Nephron progenitor cell (in vitro differentiated cells): Measurements from ENCODE around the gene FGGY.
"Not testable (repeated sequence)": the region's sequence is repeated elsewhere in the genome, so short reads cannot be mapped to it uniquely, and the experiment has no call there.

ENCODE experiments used
- DNase-seq: peaks from one replicate; pipeline ENCODE4 v3.0.0; 2021
- H3K27ac Mint-ChIP-seq: 2 replicates; pipeline ENCODE4 v1.8.0; 2021; ENCODE audit warnings: mild to moderate bottlenecking, moderate library complexity, mixed read lengths
- H3K27me3 Mint-ChIP-seq: 2 replicates; pipeline ENCODE4 v1.8.0; 2021; ENCODE audit warnings: mild to moderate bottlenecking, low read depth, mixed read lengths; ENCODE audit not compliant: poor library complexity
- H3K36me3 Mint-ChIP-seq: 2 replicates; pipeline ENCODE4 v1.8.0; 2021; ENCODE audit warnings: low read depth, mixed read lengths
- H3K4me1 Mint-ChIP-seq: 2 replicates; pipeline ENCODE4 v1.8.0; 2021; ENCODE audit warnings: mixed read lengths
- H3K4me3 Mint-ChIP-seq: 2 replicates; pipeline ENCODE4 v1.8.0; 2021; ENCODE audit warnings: mild to moderate bottlenecking, moderate library complexity, mixed read lengths
- H3K9me3 Mint-ChIP-seq: 2 replicates; pipeline ENCODE4 v1.8.0; 2021; ENCODE audit warnings: mild to moderate bottlenecking, moderate library complexity, mixed read lengths
- CTCF ChIP-seq: fragments of 200-600 bp; sonication (generic); IDR thresholded peaks from 2 replicates; pipeline ENCODE4 v1.5.0; 2021; ENCODE audit warnings: antibody characterized with exemption

The FGGY gene

DNA sequence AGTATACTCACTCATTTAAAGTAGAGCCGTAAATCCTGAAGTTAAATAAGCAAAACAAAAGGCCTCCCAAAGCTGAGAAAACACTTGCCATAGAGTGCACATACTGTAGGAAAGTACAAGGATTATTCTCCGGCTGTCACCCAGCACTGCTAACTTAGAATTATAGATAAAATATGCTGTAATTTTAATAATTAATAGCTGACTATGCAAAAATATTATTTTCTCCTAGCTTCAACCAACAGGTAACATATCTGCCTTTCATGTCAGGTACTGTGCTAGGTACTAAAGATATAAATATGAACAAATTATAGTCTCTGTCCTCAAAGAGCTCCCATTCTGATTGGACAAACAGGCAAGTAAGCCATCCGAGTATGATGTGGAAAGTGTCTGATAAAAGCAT is 233.2 kb downstream of the FGGY start:
- Mint-ChIP-seq H3K4me3 (no peak overlapping the region), H3K27me3 (no peaks in the 10 kb centered on the region), H3K36me3 (peaks cover 25% of the 10 kb centered on the region), H3K9me3 (peaks cover 31% of the 10 kb centered on the region), H3K27ac (no peak overlapping the region), H3K4me1 (peaks cover 11% of the 10 kb centered on the region)
- no peak for TF ChIP-seq CTCF
- no peak for DNase-seq

- peaks cover 11% of the 10 kb centered on the region for H3K4me1 Mint-ChIP-seq
- H3K9me3 Mint-ChIP-seq = peaks cover 40% of the 10 kb centered on the region
- H3K27me3 Mint-ChIP-seq = no peaks in the 10 kb centered on the region
- no peak for TF ChIP-seq CTCF
- no peak overlapping the region for H3K27ac Mint-ChIP-seq
- no peak for DNase-seq
- peaks cover 25% of the 10 kb centered on the region for H3K36me3 Mint-ChIP-seq
- H3K4me3 Mint-ChIP-seq = no peak overlapping the region
These were observed 235.2 kb downstream of the FGGY start for GRCh38 chr1:59532102-59532501.

DNA sequence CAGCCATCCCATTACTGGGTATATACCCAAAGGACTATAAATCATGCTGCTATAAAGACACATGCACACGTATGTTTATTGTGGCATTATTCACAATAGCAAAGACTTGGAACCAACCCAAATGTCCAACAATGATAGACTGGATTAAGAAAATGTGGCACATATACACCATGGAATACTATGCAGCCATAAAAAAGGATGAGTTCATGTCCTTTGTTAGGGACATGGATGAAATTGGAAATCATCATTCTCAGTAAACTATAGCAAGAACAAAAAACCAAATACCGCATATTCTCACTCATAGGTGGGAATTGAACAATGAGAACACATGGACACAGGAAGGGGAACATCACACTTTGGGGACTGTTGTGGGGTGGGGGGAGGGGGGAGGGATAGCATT is 241.6 kb downstream of the FGGY start:
- peaks cover 28% of the 10 kb centered on the region for H3K9me3 Mint-ChIP-seq
- not testable (repeated sequence) for H3K36me3 Mint-ChIP-seq, H3K4me3 Mint-ChIP-seq, H3K27me3 Mint-ChIP-seq, H3K27ac Mint-ChIP-seq, DNase-seq
- H3K4me1 Mint-ChIP-seq = peaks cover 16% of the 10 kb centered on the region

DNA sequence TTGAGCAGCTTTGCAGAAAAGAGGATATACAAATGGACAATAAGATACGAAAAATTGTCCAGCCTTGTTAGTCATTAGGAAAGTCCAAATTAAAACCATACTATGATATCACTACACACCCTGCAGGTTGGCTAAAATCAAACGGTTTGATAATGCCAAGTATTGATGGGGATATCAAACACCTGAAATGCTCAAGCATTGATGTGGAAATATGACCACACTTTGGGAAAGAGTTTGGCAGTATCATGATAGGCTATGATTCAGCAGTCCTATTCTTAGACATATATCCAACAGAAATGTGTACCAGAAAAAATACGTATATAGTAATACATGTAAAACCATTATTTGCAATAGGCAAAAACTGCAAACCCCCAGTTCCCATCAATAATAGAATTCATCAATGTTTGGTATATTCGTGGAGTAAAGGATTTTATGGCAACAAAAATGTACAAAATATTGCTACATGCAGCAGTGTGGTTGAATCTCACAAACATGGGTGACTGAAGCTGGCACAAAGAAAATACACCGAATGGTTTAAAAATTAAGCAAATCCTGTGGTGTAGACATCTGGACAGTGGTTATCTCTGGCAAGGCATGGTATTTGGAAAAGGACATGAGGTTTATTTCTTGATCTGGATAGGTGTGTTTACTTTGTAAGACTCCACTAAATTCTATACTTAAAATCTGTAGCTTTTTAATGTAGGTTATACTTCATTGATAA is 243.2 kb downstream of the FGGY start:
- H3K4me1 Mint-ChIP-seq = peaks cover 33% of the 10 kb centered on the region
- H3K9me3 Mint-ChIP-seq = peaks cover 16% of the 10 kb centered on the region
- H3K27me3 Mint-ChIP-seq = no peaks in the 10 kb centered on the region
- no peak for TF ChIP-seq CTCF
- H3K27ac Mint-ChIP-seq = no peak overlapping the region
- no peak for DNase-seq
- no peaks in the 10 kb centered on the region for H3K36me3 Mint-ChIP-seq
- H3K4me3 Mint-ChIP-seq = no peak overlapping the region

GRCh38 chr1:59541161-59541560 is 244.3 kb downstream of the FGGY start:
- no peaks in the 10 kb centered on the region for H3K36me3 Mint-ChIP-seq
- no peak for TF ChIP-seq CTCF

GRCh38 chr1:59541891-59542290 is 245.0 kb downstream of the FGGY start:
- TF ChIP-seq CTCF = no peak
- H3K4me1 Mint-ChIP-seq = peaks cover 42% of the 10 kb centered on the region
- no peaks in the 10 kb centered on the region for H3K27me3 Mint-ChIP-seq
- H3K36me3 Mint-ChIP-seq = no peaks in the 10 kb centered on the region
- no peak for DNase-seq
- H3K9me3 Mint-ChIP-seq = peaks cover 6% of the 10 kb centered on the region
- H3K4me3 Mint-ChIP-seq = no peak overlapping the region
- H3K27ac Mint-ChIP-seq = peak overlapping the region; percentile 16

More at GRCh38 chr1:59541161-59541560, 244.3 kb downstream of the FGGY start:
- Mint-ChIP-seq H3K4me3 (no peak overlapping the region), H3K4me1 (peaks cover 42% of the 10 kb centered on the region), H3K9me3 (peaks cover 12% of the 10 kb centered on the region), H3K27ac (no peak overlapping the region), H3K27me3 (no peaks in the 10 kb centered on the region)
- no peak for DNase-seq
